KG1 (cell line): ENCODE data around the gene RHEX.
"Not testable (repeated sequence)": the region's sequence is repeated elsewhere in the genome, so short reads cannot be mapped to it uniquely, and the experiment has no call there.

Source experiments
- DNase-seq: peaks from one replicate; lab custom pipeline; 2025; lab: John Stamatoyannopoulos, UW

RHEX gene, protein sequence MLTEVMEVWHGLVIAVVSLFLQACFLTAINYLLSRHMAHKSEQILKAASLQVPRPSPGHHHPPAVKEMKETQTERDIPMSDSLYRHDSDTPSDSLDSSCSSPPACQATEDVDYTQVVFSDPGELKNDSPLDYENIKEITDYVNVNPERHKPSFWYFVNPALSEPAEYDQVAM

GRCh38 chr1:206052919-206053610 is at the start of gene RHEX:
Gene RHEX (plus strand): TSS chr1:206053173. CDS start chr1:206097829, 44,656 bp downstream.
- DNase-seq, result not testable (repeated sequence)

- DNase-seq, result no peak
Measured at GRCh38 chr1:206003854-206004800, 48.8 kb upstream of the RHEX start.

- no peak for DNase-seq
Measured at GRCh38 chr1:206004826-206005225, 48.1 kb upstream of the RHEX start.

DNA sequence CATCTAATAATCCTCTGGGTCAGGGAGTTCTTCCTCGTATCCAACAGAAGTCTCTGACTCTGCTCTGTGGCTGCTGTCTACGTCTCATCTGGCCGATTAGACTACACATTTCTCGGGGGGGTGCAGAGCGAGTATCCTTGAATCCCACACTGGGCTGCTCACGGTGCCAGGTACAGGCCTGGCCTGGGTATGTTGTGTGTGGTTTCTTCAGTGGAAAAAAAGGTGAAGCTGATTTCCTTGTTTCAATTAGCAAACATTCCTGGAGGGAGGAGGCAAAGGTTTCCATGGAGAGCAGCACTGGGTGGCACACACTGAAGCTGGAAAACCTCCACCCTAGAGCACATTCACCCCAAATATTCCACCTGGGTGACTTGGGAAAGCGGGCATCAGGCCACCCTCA is 47.7 kb upstream of the RHEX start:
- no peak for DNase-seq

- DNase-seq, result no peak
Measured at GRCh38 chr1:206005778-206006180, 47.2 kb upstream of the RHEX start.

DNA sequence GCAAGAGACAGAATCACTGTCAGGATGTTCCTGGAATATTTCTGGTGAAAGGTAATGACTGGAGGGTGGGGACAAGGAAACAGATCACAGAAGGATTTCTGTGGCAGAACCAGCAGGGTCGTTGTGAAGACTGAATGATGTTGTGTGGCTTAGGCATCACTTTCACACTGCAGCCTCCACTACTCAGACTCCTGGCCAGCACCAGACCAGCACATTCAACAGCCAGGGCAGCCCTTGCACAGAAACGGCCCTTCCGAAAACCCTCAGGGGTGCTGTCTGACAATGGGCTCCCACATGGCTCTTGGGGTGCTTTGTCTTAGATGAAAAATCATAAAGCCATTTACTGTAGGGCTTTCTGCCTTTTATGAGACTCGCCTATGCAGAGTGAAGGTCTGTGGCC is 46.0 kb upstream of the RHEX start:
- no peak for DNase-seq

- no peak for DNase-seq
Measured at GRCh38 chr1:206010060-206010459, 42.9 kb upstream of the RHEX start.

DNA sequence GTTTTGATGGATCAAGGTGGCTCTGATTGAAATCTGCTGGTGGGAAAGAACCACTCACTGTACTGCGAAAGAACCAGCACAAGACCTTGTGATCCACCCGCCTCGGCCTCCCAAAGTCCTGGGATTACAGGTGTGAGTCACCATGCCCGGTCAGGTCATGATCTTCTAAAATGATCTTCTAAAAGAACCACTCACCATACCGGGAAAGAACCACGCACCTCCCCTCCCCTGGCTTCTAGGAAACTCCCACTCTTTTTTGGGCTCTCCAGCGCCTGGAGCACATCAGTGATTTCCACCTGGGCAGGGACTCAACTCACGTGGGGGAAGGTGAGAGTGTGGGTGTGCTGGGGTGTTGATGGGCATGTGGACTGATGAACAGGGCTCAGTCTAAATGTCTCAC is 41.9 kb upstream of the RHEX start:
- DNase-seq, result no peak

DNA sequence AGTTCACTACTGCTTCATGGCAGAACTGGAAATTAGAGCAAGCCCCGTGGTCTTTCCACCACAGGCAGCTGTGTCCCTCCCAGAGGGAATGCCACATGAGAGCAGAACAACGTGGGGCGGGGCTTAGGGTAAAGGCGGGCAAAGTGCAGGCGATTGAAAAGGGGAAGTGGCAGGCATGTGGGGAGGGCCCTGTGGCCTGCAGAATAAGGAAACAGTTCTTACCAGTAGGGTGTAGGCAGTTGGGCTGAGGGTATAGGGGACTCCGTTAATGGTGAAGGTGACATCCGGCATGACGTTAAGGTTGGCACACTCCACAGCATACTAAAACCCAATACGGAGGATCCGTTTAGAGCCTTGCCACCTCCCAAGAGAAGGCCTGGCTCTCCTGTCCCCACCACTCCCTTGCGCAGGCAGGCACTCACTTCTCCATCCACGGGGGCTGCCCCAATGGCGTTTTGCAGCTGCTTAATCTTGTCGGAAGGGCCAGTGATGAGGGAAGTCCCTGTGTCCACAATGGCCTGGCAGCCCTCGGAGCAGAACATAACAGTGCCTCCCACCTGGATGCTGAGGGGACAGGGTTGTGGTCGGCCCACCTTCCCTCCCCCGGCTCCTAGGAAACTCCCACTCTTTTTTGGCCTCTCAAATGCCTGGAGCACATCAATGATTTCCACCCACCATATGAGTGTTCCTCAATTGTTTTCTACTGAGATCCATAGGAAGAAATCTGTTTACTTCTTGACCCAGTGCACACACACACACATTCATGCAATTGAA is 40.7 kb upstream of the RHEX start:
- DNase-seq, result peak; percentile 81

- DNase-seq, result peak; percentile 83
Measured at GRCh38 chr1:206013026-206013795, 39.8 kb upstream of the RHEX start.

DNA sequence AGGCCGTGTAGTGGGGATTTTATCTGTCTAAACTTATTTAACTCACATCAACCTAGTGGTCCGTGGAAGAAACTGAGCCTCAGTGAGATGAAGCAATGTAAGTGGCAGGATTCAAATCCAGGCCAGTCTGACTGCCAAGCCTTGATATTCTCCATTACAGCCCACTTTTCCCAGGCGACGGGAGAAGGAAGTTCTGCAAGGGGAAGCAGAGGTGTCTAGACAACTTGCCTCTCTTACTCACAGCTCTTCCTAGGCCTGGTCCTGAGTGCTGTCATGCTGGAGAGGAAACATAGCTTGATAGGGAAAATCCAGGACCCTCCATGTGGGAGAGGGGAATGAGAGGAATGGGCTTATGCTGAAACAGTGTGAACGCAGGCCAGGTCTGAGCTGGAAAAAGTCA is 38.4 kb upstream of the RHEX start:
- no peak for DNase-seq

- DNase-seq, result no peak
Measured at GRCh38 chr1:206015071-206015470, 37.9 kb upstream of the RHEX start.

- no peak for DNase-seq
Measured at GRCh38 chr1:206020393-206021007, 32.5 kb upstream of the RHEX start.

DNA sequence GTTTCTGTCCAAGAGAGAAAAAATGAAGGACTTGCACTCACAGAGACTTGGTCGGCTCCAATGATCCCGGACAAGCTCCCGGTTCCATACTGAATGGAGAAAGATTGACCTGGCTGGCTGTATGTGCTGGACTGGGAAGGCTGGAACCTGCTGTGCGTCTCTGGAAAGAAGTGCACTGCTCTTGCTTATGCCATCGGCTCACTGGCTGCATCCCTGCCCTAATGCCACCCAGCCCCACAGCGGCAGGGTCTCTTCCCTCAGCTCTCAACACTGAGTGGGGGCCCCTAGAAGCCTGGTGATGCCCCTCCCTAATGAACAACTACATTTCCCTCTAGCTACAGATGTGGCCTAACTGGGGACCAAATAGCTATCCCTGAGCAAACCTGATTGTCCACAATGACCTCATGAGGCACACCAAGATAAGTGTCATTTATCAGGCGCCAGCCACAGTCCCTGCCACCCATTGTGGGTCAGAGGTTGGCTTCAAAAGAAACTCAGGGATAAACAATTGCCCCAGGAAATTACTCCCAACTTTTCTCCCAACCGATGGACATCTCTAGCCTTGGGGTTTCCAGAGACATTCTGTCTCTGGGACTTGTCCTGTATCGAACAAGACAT is 31.9 kb upstream of the RHEX start:
- DNase-seq, result no peak

DNA sequence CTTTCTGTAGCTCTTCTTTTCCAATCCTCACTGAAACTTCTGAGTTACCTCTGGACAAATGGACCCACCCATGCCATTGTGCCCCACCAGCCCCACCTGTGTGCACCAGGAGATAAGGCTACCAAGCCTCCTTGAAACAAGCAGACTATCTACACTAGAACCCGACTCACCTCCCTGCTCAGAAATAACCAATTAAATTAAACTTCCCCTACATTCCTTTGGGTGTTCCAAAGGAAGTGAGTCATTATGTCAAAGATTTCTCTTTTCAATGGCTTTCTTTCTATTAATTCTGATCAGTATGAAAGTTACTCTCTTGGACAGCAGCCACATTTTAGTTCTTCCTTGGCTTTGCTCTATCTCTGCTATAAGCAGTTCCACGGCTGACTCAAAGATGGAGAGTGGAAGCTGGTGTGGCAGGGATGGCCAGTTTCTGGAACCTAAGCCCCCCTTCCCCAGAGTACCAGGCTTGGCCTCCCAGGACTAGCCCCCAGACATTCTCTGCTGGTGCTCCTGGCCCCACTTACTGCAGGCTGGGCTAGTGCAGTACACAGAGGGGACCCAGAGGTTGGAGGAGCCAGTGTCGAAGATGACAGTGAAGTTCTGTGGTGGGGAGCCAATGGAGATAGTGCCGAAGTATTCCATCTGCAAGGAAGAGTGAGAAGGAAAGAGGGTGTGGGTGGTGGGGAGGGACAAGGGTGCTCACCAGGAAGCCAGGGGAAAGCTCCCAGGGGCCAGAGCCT is 31.2 kb upstream of the RHEX start:
- no peak for DNase-seq

DNA sequence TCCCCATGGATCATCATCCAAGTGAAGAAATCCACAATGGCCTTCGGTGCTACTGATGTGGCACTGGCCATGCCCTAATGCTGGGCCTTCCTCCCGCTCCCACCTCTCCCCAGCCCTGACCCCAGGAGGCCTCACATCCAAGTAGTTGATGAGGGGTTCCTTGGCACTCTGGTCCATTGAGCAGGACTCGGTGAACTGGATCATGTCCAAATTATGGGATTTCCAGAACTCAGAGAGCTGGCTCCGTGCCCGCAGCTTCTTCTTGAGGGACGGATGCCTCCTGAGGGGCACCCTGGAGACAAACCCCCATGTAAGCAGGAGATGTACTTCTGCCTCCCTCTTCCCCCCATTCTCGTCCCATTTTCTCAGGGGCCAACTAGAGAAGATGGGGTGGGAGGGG is 30.2 kb upstream of the RHEX start:
- DNase-seq, result no peak

DNA sequence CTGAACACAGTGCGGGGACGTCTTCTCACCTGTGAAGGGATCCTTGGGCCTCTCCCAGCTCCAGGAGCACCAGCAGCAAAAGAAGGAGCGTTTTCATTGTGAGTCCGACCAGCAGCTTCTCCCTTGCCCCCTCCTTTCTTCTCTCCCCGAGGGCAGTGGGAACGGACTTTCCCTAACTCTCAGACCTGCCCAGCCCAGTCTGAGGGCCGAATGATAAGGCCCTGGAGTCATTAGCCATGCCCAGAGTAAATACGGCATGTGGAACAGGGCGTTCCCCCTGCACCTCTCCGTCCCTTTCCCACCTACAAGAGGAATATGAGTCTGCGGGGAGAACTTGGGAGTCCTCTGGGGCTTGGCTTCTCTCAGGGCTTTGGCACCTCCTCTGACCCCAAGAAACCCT is 29.3 kb upstream of the RHEX start, which contains the start of gene CTSE:
Gene CTSE, minus strand, starts transcription at position 201 of the 400 bp plus-strand sequence. Its CDS starts 104 bp downstream, at position 97.
- no peak for DNase-seq

- DNase-seq, result no peak
Measured at GRCh38 chr1:206025283-206025820, 27.6 kb upstream of the RHEX start.

- DNase-seq, result no peak
Measured at GRCh38 chr1:206029484-206029883, 23.5 kb upstream of the RHEX start.
